ENCODE measurements around the gene RERE. TPM values are rescaled to one million over a fixed set of nuclear protein-coding genes. Genes with fewer than 3 reads are reported as not detected.

Gene RERE
- total RNA-seq, 1 donor from 2014 or later, result 46.5 TPM

GRCh38 chr1:8580566-8580965 lies 236.9 kb downstream of the RERE start:
- no peak for DNase-seq (ENCODE audit: low read depth in 2 of 2)

- DNase-seq (ENCODE audit: low read depth in 2 of 2), result no peak
These were observed 238.5 kb downstream of the RERE start for GRCh38 chr1:8578936-8579335.

- DNase-seq (ENCODE audit: low read depth in 2 of 2), result no peak
These were observed 239.1 kb downstream of the RERE start for GRCh38 chr1:8578132-8578877.

DNA sequence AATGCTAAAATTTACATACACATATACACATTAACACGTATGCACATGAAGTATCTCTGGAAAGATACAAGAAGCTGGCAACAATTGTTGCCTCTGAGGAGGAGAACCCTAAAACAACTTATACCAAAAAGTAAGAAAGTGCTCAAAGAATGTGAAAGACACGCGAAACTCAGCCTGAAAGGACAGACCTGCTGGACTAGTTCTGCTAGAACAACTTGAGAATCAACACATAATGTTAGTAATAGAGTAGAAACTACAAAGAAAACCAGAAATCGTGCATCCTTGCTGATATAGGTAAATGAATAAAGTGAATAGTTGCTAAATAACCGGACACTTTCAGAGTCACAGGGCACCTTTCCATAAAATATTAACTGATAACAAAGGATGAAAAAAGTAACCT lies 242.5 kb downstream of the RERE start:
- DNase-seq (ENCODE audit: low read depth in 2 of 2), result no peak

- peak in 1 of 2 donors; percentile 33 for DNase-seq (ENCODE audit: low read depth in 2 of 2)
These were observed 245.3 kb downstream of the RERE start for GRCh38 chr1:8572106-8572505.

- DNase-seq (ENCODE audit: low read depth in 2 of 2), result peak in 1 of 2 donors; percentile 79
These were observed 246.0 kb downstream of the RERE start for GRCh38 chr1:8571200-8571984.

GRCh38 chr1:8570465-8570864 lies 247.0 kb downstream of the RERE start:
- DNase-seq (ENCODE audit: low read depth in 2 of 2), result no peak

- DNase-seq (ENCODE audit: low read depth in 2 of 2), result no peak
These were observed 248.2 kb downstream of the RERE start for GRCh38 chr1:8569242-8569641.

GRCh38 chr1:8568837-8569236 lies 248.6 kb downstream of the RERE start:
- DNase-seq (ENCODE audit: low read depth in 2 of 2), result no peak

DNA sequence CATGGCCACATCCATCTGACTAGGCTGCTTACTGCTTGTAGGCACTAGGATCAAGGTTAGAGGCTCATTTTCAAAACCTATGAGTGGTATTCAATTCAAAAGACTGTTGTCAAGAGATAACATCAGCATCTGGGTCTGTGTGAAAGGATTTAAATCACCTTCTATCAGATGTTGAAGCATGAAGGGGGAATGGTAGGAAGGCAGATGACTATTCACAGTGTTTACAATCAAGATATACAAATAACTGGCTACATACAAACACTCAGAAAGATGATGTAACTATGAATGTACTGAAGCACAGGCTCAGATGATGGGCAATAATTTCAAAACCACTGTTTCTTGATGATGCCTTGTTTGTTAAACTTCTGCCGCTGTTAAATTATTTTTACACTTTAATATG lies 250.3 kb downstream of the RERE start:
- no peak for DNase-seq (ENCODE audit: low read depth in 2 of 2)

DNA sequence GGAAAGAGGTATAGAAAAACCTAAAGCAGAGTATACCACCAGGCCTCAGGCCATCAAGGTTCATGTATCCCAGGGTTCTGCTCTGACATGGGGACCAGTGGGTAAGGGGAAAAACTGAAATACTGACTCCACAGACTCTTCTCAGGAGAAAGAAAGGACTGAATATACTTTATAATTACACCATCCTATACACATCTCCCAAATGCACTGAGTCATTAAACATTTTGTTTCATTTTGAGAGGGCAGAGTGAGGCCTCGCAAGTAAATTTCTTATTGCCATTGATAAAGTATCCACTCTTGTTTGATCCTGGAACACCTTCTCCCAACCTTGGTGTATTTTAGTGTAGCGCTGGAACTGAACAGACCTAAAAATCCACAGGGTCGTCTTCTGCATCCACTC lies 251.6 kb downstream of the RERE start:
- DNase-seq (ENCODE audit: low read depth in 2 of 2), result no peak

GRCh38 chr1:8563944-8564537 lies 253.4 kb downstream of the RERE start:
- no peak for DNase-seq (ENCODE audit: low read depth in 2 of 2)

GRCh38 chr1:8562881-8563865 lies 254.3 kb downstream of the RERE start:
- DNase-seq (ENCODE audit: low read depth in 2 of 2), result peak in 1 of 2 donors; percentile 27

GRCh38 chr1:8562222-8562621 lies 255.2 kb downstream of the RERE start:
- DNase-seq (ENCODE audit: low read depth in 2 of 2), result no peak

DNA sequence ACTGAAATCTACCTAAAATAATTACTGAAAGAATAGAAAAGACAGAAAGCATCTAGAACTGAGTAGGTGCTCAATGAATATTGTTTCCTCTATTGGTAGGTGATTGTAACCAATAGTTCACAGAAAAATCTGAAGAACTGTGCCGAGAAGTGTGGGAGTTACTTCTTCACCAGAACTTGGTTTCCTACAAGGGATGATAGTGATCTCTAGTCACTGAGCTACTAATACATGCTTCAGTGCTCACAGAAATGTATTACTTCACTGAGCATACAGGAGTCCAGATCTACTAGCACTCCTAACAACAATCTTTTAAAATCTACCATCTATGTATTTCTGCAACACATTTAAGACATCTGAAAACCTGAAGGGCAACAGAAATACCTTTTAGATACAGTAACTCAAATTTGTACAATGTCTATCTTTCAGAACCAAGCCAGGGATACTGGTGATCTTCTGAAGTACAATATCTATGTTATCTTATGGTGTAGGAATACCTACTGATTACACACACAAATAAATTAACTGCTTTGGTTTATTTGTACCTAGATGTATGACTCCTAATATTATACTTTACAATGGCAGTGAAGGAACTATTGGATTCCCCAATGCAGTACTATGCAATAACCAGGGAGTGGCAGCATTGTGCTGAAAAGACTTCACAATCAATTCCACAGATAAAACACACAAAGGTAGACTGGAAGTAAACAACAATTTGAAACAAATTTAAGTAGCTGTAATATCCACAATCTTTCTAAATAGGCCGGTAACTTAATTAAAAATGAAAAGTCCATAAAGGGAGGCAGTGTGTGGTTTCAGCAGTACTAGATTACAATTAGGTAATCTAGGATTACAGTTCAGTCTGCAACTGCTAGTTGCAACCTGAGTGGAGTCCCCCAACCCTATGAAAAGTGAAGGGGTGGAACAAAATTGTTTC lies 256.6 kb downstream of the RERE start:
- peak in 1 of 2 donors; percentile 69 for DNase-seq (ENCODE audit: low read depth in 2 of 2)

DNA sequence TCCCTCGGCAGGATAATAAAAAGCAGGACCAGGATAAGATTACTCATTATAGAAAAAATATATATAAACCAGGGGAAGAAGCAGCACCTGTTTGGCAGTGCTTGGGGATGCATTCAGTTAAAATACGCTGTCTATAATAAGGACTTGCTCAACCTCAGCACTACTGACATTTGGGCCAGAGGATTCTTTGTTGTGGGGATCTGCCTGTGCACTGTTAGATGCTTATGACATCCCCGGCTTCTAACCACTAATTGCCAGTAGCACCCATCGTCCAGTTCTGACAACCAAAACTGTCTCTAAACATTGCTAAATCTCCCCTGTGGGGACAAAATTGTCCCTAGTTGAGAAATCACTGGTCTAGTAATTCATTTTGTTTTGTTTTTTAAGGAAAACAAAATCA lies 257.4 kb downstream of the RERE start:
- DNase-seq (ENCODE audit: low read depth in 2 of 2), result no peak

GRCh38 chr1:8555582-8555981 lies 261.9 kb downstream of the RERE start:
- DNase-seq (ENCODE audit: low read depth in 2 of 2), result no peak

DNA sequence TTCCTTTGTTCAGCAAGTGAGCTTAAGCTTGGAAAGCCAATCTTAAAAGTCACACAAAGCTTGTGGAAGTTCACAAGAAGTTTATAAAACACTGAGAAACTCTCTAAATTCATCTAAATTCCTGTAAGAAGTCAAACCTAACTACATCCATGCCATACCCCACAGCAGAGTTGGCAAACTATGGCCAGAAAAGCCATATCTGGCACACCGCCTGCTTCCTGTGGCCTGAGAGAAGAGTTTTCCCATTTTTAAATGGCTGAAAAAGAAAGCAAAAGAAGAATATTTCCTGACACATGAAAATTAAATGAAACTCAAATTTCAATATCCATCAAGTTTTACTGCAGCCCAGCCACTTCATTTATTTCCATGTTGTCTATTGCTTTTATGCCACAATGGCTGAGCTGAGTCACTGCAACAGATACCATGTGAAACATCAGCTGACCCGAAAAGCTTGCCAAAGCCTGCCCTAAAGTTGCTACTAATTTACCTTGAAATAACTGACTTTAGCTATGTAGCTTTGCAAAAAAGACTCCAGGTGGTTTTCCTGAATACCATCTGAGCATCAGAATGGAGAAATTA lies 262.4 kb downstream of the RERE start:
- DNase-seq (ENCODE audit: low read depth in 2 of 2), result peak; percentile 67 to 77

DNA sequence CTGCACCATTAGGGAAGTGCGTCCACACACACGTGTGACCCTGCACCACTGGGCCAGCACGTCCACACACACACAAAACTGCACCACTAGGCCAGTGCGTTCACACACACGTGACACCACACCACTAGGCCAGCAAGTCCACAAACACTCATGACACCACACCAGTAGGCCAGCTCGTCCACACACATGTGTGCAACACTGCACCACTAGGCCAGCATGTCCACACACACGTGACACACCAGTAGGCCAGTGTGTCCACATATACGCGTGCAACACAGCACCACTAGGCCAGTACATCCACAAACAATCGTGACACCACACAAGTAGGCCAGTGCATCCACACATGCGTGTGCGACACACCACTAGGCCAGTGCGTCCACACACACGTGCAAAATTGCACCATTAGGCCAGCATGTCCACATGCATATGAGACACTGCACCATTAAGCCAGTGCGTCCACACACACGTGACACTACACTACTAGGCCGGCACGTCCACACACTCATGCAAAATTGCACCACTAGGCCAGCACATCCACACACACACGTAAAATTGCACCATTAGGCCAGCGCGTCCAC lies 264.5 kb downstream of the RERE start:
- DNase-seq (ENCODE audit: low read depth in 2 of 2), result no peak
